ENCODE data around the gene KRTAP10-10. TPM values are rescaled to one million over a fixed set of nuclear protein-coding genes. Genes with fewer than 3 reads are reported as not detected.
"Not testable (repeated sequence)": the region's sequence is repeated elsewhere in the genome, so short reads cannot be mapped to it uniquely, and the experiment has no call there.

Gene KRTAP10-10
- polyA plus RNA-seq, 1 experiment = not detected

- Histone ChIP-seq H3K27ac (ENCODE audit: low read depth, low read length) (no peak overlapping the region), H3K27me3 (ENCODE audit: control insufficient read depth, insufficient read depth, low read length) (peaks cover 14% of the 10 kb centered on the region), H3K9me3 (ENCODE audit: control insufficient read depth, insufficient read depth, low read length) (no peaks in the 10 kb centered on the region; the same call in 1 of the 2 replicates), H3K4me3 (ENCODE audit: low read depth, low read length) (no peak overlapping the region)
- DNase-seq (ENCODE audit: low read depth, low spot score) = no peak
- TF ChIP-seq CTCF (IDR thresholded peaks at IDR 0.05; ENCODE audit: low read depth, low read length) = no peak
- ChIA-PET CTCF (no interaction called here), POLR2A (no interaction called here)
Observed at GRCh38 chr21:44596068-44596725, 41.0 kb upstream of the KRTAP10-10 start.

- POLR2A ChIA-PET = no interaction called here
- Histone ChIP-seq H3K27ac (ENCODE audit: low read depth, low read length) (no peak overlapping the region), H3K9me3 (ENCODE audit: control insufficient read depth, insufficient read depth, low read length) (no peaks in the 10 kb centered on the region; the same call in 1 of the 2 replicates), H3K4me3 (ENCODE audit: low read depth, low read length) (no peak overlapping the region), H3K27me3 (ENCODE audit: control insufficient read depth, insufficient read depth, low read length) (peaks cover 12% of the 10 kb centered on the region)
- no peak for DNase-seq (ENCODE audit: low read depth, low spot score)
- TF ChIP-seq CTCF (IDR thresholded peaks at IDR 0.05; ENCODE audit: low read depth, low read length) = no peak
- CTCF ChIA-PET = no interaction called here
Observed at GRCh38 chr21:44598061-44598460, 39.1 kb upstream of the KRTAP10-10 start.

GRCh38 chr21:44599264-44600029, 37.7 kb upstream of the KRTAP10-10 start:
- no peak overlapping the region for H3K27ac ChIP-seq (ENCODE audit: low read depth, low read length)
- ChIA-PET CTCF (no interaction called here), POLR2A (no interaction called here)
- no peak for DNase-seq (ENCODE audit: low read depth, low spot score)
- peaks cover 4% of the 10 kb centered on the region for H3K27me3 ChIP-seq (ENCODE audit: control insufficient read depth, insufficient read depth, low read length)
- H3K9me3 ChIP-seq (ENCODE audit: control insufficient read depth, insufficient read depth, low read length) = no peaks in the 10 kb centered on the region; the same call in 1 of the 2 replicates
- no peak overlapping the region for H3K4me3 ChIP-seq (ENCODE audit: low read depth, low read length)
- no peak for TF ChIP-seq CTCF (IDR thresholded peaks at IDR 0.05; ENCODE audit: low read depth, low read length)

GRCh38 chr21:44600118-44600978, 36.8 kb upstream of the KRTAP10-10 start, which contains the start of gene KRTAP10-7:
Gene KRTAP10-7, plus strand, starts transcription at chr21:44600597. Its CDS starts 25 bp downstream, at chr21:44600622.
- CTCF ChIA-PET; DNase-seq (ENCODE audit: low read depth, low spot score); POLR2A ChIA-PET: not testable (repeated sequence)

GRCh38 chr21:44601091-44601490, 36.1 kb upstream of the KRTAP10-10 start:
- DNase-seq (ENCODE audit: low read depth, low spot score); POLR2A ChIA-PET; H3K27ac ChIP-seq (ENCODE audit: low read depth, low read length); H3K9me3 ChIP-seq (ENCODE audit: control insufficient read depth, insufficient read depth, low read length); H3K4me3 ChIP-seq (ENCODE audit: low read depth, low read length); H3K27me3 ChIP-seq (ENCODE audit: control insufficient read depth, insufficient read depth, low read length); CTCF ChIA-PET: not testable (repeated sequence)

More at GRCh38 chr21:44600118-44600978, 36.8 kb upstream of the KRTAP10-10 start, which contains the start of gene KRTAP10-7:
- not testable (repeated sequence) for H3K9me3 ChIP-seq (ENCODE audit: control insufficient read depth, insufficient read depth, low read length); H3K27me3 ChIP-seq (ENCODE audit: control insufficient read depth, insufficient read depth, low read length); H3K4me3 ChIP-seq (ENCODE audit: low read depth, low read length); H3K27ac ChIP-seq (ENCODE audit: low read depth, low read length)

All from AG04450 (cell line).